Fibroblast of lung (primary cell): Measurements from ENCODE around the gene GPR55. TPM values are rescaled to one million over a fixed set of nuclear protein-coding genes. Genes with fewer than 3 reads are reported as not detected.

Experiments
- DNase-seq, 2 donors: peaks; one replicate each; pipeline versions ENCODE4 v3.0.0 to v3.0.0-alpha.2; 2010; ENCODE audit warnings: low read depth in 2 of 2
- H2AFZ ChIP-seq: 2 replicates; pipeline ENCODE4 v1.5.1; 2012; ENCODE audit warnings: low read length, control low read depth, inconsistent platforms
- H3K27ac ChIP-seq: 2 replicates; pipeline ENCODE4 v1.5.1; 2011; ENCODE audit warnings: low read length, control low read depth; ENCODE audit not compliant: insufficient read depth
- H3K27me3 ChIP-seq: 2 replicates; pipeline ENCODE4 v1.5.1; 2011; ENCODE audit warnings: mild to moderate bottlenecking, low read length; ENCODE audit not compliant: control insufficient read depth, insufficient read depth
- H3K36me3 ChIP-seq: 2 replicates; pipeline ENCODE4 v1.5.1; 2011; ENCODE audit warnings: low read length; ENCODE audit not compliant: control insufficient read depth, insufficient read depth
- H3K4me1 ChIP-seq: 2 replicates; pipeline ENCODE4 v1.5.1; 2011; ENCODE audit warnings: low read length; ENCODE audit not compliant: control insufficient read depth, insufficient read depth; ENCODE audit errors: extremely low read depth
- H3K4me2 ChIP-seq: 2 replicates; pipeline ENCODE4 v1.5.1; 2011; ENCODE audit warnings: low read length, control low read depth; ENCODE audit not compliant: insufficient read depth; ENCODE audit errors: extremely low read depth
- H3K4me3 ChIP-seq, 4 experiments: fragments of 200-600 bp in 1 of 4; sonication (generic) in 1 of 4; replicated peaks in 1 of 4; 2 replicates each; pipeline ENCODE4 v1.5.1; 2011 to 2016; ENCODE audit warnings: low read length in 4 of 4, low read depth in 3 of 4, mild to moderate bottlenecking in 3 of 4, control low read depth in 2 of 4, inconsistent platforms in 1 of 4, mixed read lengths in 1 of 4; ENCODE audit not compliant: insufficient read depth in 1 of 4; ENCODE audit errors: control extremely low read depth in 1 of 4
- H3K79me2 ChIP-seq: 2 replicates; pipeline ENCODE4 v1.5.1; 2012; ENCODE audit warnings: mild to moderate bottlenecking, low read length, inconsistent platforms; ENCODE audit not compliant: control insufficient read depth, insufficient read depth
- H3K9ac ChIP-seq: 2 replicates; pipeline ENCODE4 v1.5.1; 2011; ENCODE audit warnings: mild to moderate bottlenecking, low read length, control low read depth; ENCODE audit not compliant: insufficient read depth
- H3K9me3 ChIP-seq: 2 replicates; pipeline ENCODE4 v1.5.1; 2012; ENCODE audit warnings: low read depth, low read length; ENCODE audit not compliant: control insufficient read depth, insufficient read depth
- H4K20me1 ChIP-seq: 2 replicates; pipeline ENCODE4 v1.5.1; 2011; ENCODE audit warnings: low read length; ENCODE audit not compliant: control insufficient read depth, insufficient read depth; ENCODE audit errors: extremely low read depth
- EZH2 ChIP-seq: IDR thresholded peaks from 2 replicates; pipeline ENCODE4 v1.5.1; 2012; ENCODE audit warnings: low read length, control low read depth, mild to moderate bottlenecking; ENCODE audit errors: missing control alignments
- polyA plus RNA-seq, 2 donors: library from polyadenylated mRNA; depleted of rRNA in 1 of 2; stranded (reverse) in 1 of 2; unstranded in 1 of 2; fragments of >200 nt; gene quantifications; 2 replicates each; pipeline ENCODE4 v1.2.1, GENCODE V29; 2011 to 2012; ENCODE audit warnings: missing spikeins in 1 of 2
- total RNA-seq: library from RNA; depleted of rRNA; stranded (reverse); fragments of >200 nt; gene quantifications from 2 replicates; pipeline ENCODE4 v1.2.1, GENCODE V29; 2014
- TF ChIP-seq, protein P1 (sequence below), 2 donors: IDR thresholded peaks in 1 of 2; conservative IDR thresholded peaks in 1 of 2; 1 replicate in 1 of 2; 2 replicates in 1 of 2; pipeline ENCODE4 v1.5.1; 2011 to 2012; ENCODE audit warnings: low read length in 2 of 2, control low read depth in 1 of 2, inconsistent platforms in 1 of 2, low read depth in 1 of 2, mild to moderate bottlenecking in 1 of 2

Gene GPR55
- total and polyA plus RNA-seq, 2 donors (not counting 1 experiment from before 2014, with no cell fraction given): not detected

DNA sequence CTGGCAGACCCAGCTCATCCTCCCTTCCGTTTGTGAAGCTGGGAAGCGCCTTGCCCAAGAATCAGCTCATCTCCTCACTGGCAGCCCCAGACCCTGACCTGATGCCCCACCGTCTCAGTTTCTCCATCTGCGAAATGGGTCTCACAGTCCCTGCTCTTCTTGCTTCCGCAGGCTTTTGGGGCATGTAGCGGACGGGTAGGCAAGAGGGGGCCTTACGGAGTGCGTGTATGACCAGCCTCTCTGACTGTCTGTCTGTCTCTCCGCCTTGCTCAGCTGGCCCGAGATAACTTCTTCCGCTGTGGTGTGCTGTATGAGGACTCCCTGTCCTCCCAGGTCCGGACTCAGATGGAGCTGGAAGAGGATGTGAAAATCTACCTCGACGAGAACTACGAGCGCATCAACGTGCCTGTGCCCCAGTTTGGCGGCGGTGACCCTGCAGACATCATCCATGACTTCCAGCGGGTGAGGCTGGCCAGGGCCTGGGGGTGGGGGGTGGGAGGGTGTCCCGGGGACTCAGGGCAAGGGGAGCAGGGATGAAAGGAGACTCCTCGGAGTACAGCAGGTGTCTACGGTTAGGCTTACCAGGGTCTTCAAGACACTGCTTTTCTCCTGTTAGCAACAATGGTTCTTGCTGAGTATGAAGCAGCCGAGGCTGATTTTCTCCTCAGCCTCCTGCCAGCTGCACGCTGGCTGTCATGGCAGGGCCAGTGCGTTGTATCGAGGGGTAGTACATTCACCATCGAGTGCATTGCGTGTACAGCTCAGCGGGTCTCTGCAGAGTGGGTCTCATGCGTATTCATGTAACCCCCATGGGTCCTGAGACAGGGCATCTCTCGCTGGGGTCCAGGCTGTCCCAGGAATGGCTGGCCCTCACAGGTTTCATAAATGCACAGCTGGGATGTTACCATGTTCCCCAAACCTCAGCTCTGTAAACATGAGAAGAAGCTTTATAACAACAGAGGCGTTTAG is 49.4 kb downstream of the GPR55 start:
- Histone ChIP-seq H3K9ac (no peak overlapping the region), H3K4me3 (no peak overlapping the region), H2AFZ (no peak overlapping the region), H3K4me2 (no peak overlapping the region), H3K36me3 (peaks cover 7% of the 10 kb centered on the region), H3K4me1 (no peaks in the 10 kb centered on the region), H3K27ac (no peak overlapping the region), H3K9me3 (no peaks in the 10 kb centered on the region), H3K27me3 (no peaks in the 10 kb centered on the region), H4K20me1 (no peaks in the 10 kb centered on the region), H3K79me2 (no peaks in the 10 kb centered on the region)
- no peak for DNase-seq
- TF ChIP-seq, protein P1, sequence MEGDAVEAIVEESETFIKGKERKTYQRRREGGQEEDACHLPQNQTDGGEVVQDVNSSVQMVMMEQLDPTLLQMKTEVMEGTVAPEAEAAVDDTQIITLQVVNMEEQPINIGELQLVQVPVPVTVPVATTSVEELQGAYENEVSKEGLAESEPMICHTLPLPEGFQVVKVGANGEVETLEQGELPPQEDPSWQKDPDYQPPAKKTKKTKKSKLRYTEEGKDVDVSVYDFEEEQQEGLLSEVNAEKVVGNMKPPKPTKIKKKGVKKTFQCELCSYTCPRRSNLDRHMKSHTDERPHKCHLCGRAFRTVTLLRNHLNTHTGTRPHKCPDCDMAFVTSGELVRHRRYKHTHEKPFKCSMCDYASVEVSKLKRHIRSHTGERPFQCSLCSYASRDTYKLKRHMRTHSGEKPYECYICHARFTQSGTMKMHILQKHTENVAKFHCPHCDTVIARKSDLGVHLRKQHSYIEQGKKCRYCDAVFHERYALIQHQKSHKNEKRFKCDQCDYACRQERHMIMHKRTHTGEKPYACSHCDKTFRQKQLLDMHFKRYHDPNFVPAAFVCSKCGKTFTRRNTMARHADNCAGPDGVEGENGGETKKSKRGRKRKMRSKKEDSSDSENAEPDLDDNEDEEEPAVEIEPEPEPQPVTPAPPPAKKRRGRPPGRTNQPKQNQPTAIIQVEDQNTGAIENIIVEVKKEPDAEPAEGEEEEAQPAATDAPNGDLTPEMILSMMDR (conservative IDR thresholded peaks at IDR 0.05 in 1 of 2, IDR thresholded peaks at IDR 0.05 in 1 of 2; ENCODE audit: low read depth in 1 of 2, low read length in 2 of 2): no peak
- TF ChIP-seq EZH2: no peak

DNA sequence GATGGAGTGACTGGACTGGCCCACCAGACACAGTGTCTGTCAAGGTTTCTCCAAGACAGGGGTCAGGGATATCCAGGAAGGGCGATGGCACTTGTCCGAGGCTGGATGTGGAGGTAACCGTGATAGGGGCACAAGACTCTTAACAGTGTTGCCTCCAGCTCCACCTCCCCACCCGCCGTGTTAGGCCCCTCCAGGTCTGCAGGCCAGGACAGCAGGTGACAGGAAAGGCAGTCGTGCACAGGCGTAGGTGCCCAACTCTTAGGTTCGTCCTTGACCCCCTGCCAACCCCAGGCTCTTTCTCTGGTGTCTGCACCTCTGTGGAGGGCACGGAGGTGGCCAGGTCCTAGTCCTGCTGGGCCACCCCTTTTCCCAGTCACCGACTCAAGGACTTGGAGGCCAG is 50.2 kb downstream of the GPR55 start:
- DNase-seq: no peak
- no peak overlapping the region for H3K9ac ChIP-seq
- no peak overlapping the region for H3K4me3 ChIP-seq
- H3K4me2 ChIP-seq: no peak overlapping the region
- no peaks in the 10 kb centered on the region for H3K9me3 ChIP-seq
- peaks cover 7% of the 10 kb centered on the region for H3K36me3 ChIP-seq
- H3K79me2 ChIP-seq: no peaks in the 10 kb centered on the region
- H4K20me1 ChIP-seq: no peaks in the 10 kb centered on the region
- TF ChIP-seq, protein P1 (conservative IDR thresholded peaks at IDR 0.05 in 1 of 2, IDR thresholded peaks at IDR 0.05 in 1 of 2; ENCODE audit: low read depth in 1 of 2, low read length in 2 of 2): no peak
- TF ChIP-seq EZH2: no peak
- no peak overlapping the region for H3K27ac ChIP-seq
- no peaks in the 10 kb centered on the region for H3K27me3 ChIP-seq
- no peaks in the 10 kb centered on the region for H3K4me1 ChIP-seq
- no peak overlapping the region for H2AFZ ChIP-seq

DNA sequence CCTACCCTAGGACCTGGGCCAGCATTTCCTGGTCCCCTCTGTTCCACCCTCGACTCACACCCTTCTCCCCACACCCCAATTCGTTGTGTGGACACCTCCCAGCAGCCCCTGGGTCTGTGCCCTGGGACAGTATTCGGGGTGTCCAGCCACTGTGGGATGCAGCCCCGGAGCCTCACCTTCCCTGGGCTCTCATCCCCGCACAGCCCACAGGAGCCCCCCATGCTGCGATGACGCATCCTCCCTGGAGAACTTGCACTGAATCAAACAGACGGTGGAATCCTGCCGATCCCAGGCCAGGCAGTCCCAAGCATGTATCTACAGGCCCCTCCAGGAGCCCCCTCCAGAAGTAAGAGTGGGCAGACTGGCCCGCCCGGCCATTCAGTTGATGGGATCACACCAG is 50.6 kb downstream of the GPR55 start:
- TF ChIP-seq EZH2: no peak
- TF ChIP-seq, protein P1 (conservative IDR thresholded peaks at IDR 0.05 in 1 of 2, IDR thresholded peaks at IDR 0.05 in 1 of 2; ENCODE audit: low read depth in 1 of 2, low read length in 2 of 2): no peak
- no peak for DNase-seq
- Histone ChIP-seq H3K79me2 (no peaks in the 10 kb centered on the region), H3K27ac (no peak overlapping the region), H3K9me3 (no peaks in the 10 kb centered on the region), H3K4me3 (no peak overlapping the region), H4K20me1 (no peaks in the 10 kb centered on the region), H3K4me1 (no peaks in the 10 kb centered on the region), H2AFZ (no peak overlapping the region), H3K36me3 (peaks cover 7% of the 10 kb centered on the region), H3K27me3 (no peaks in the 10 kb centered on the region), H3K9ac (no peak overlapping the region), H3K4me2 (no peak overlapping the region)
